GM10266 (cell line): ENCODE data around the gene PABPN1.

ENCODE experiments used
- DNase-seq: peaks from one replicate; pipeline ENCODE4 v3.0.0; 2012; ENCODE audit errors: extremely low spot score
- CTCF ChIP-seq: IDR thresholded peaks from 2 replicates; pipeline ENCODE4 v1.5.1; 2012; ENCODE audit warnings: mild to moderate bottlenecking, low read depth; ENCODE audit not compliant: control insufficient read depth, insufficient read depth; ENCODE audit errors: missing control alignments

PABPN1 gene

GRCh38 chr14:23346693-23347405 lies 25.6 kb downstream of the PABPN1 start:
- no peak for TF ChIP-seq CTCF
- DNase-seq = no peak

- TF ChIP-seq CTCF = no peak
These were observed 26.4 kb downstream of the PABPN1 start for GRCh38 chr14:23347406-23348296.

GRCh38 chr14:23348297-23348655 lies 27.0 kb downstream of the PABPN1 start:
- DNase-seq = no peak
- TF ChIP-seq CTCF = no peak

More at GRCh38 chr14:23347406-23348296, 26.4 kb downstream of the PABPN1 start:
- no peak for DNase-seq

- DNase-seq = peak; percentile 21
- no peak for TF ChIP-seq CTCF
These were observed 28.0 kb downstream of the PABPN1 start for GRCh38 chr14:23349156-23349845.

GRCh38 chr14:23351681-23352505 lies 30.6 kb downstream of the PABPN1 start:
- peak; percentile 33 for DNase-seq
- no peak for TF ChIP-seq CTCF

GRCh38 chr14:23352506-23353432 lies 31.5 kb downstream of the PABPN1 start, which contains the start of gene SLC22A17:
Gene SLC22A17, minus strand, starts transcription at chr14:23352887.
- no peak for TF ChIP-seq CTCF
- peak; percentile 57 for DNase-seq
